Kidney (tissue), 14 donors: ENCODE measurements around the gene SNX9. TPM values are rescaled to one million over a fixed set of nuclear protein-coding genes. Genes with fewer than 3 reads are reported as not detected.

Experiments
- DNase-seq, 5 donors: peaks; one replicate each; pipeline ENCODE4 v3.0.0-alpha.2; 2013 to 2020
- FAIRE-seq: peaks from 2 replicates; lab custom pipeline; 2012; peaks lifted over from hg19 to GRCh38; lab: Jason Lieb, UNC
- H3K27ac ChIP-seq, 2 donors: one replicate each; pipeline ENCODE4 v1.7.0; 2013; ENCODE audit warnings: low read depth in 2 of 2, low read length in 2 of 2, inconsistent platforms in 1 of 2
- H3K27me3 ChIP-seq: one replicate; pipeline ENCODE4 v1.7.1; 2013; ENCODE audit warnings: low read length, inconsistent platforms; ENCODE audit not compliant: control insufficient read depth, insufficient read depth
- H3K36me3 ChIP-seq, 3 donors: one replicate each; pipeline versions ENCODE4 v1.7.0 to v1.7.1; 2013; ENCODE audit warnings: low read length in 3 of 3, control low read depth in 1 of 3, inconsistent platforms in 1 of 3; ENCODE audit not compliant: insufficient read depth in 3 of 3, control insufficient read depth in 2 of 3
- H3K4me1 ChIP-seq, 3 donors: one replicate each; pipeline versions ENCODE4 v1.7.0 to v1.7.1; 2013; ENCODE audit warnings: low read length in 3 of 3, inconsistent platforms in 1 of 3, low read depth in 1 of 3; ENCODE audit not compliant: control insufficient read depth in 2 of 3, insufficient read depth in 2 of 3
- H3K4me3 ChIP-seq, 3 donors: one replicate each; pipeline versions ENCODE4 v1.7.0 to v1.8.1; 2013; ENCODE audit warnings: low read length in 3 of 3, control low read depth in 1 of 3, inconsistent platforms in 1 of 3
- H3K9ac ChIP-seq, 3 donors: one replicate each; pipeline versions ENCODE4 v1.7.0 to v1.7.1; 2013; ENCODE audit warnings: low read length in 3 of 3, control low read depth in 1 of 3, inconsistent platforms in 1 of 3
- H3K9me3 ChIP-seq, 3 donors: one replicate each; pipeline versions ENCODE4 v1.7.0 to v1.7.1; 2013; ENCODE audit warnings: low read length in 3 of 3, control low read depth in 1 of 3, inconsistent platforms in 1 of 3; ENCODE audit not compliant: control insufficient read depth in 2 of 3, insufficient read depth in 1 of 3
- CTCF ChIP-seq: IDR thresholded peaks from 3 replicates; pipeline ENCODE4 v1.5.1; 2012; ENCODE audit warnings: mild to moderate bottlenecking, moderate library complexity, borderline replicate concordance; ENCODE audit not compliant: insufficient read depth; ENCODE audit errors: extremely low read depth
- intact Hi-C: fragments of 100-400 bp; cut with DNase I; formaldehyde crosslinking; loops from one replicate; pipeline ENCODE4 v1.11.1; 2022
- polyA plus RNA-seq: library from polyadenylated mRNA; stranded (reverse); fragments of 350-450 nt; fragmentation: Illumina TruSeq; extraction: RNeasy Lipid Tissue Mini Kit (QIAGEN cat#74804); gene quantifications from one replicate; pipeline ENCODE4 v1.2.3, GENCODE V29; 2014; ENCODE audit warnings: low read depth, low replicate concordance; ENCODE audit not compliant: insufficient read depth
- total RNA-seq: library from RNA; stranded (reverse); fragmentation: NEBNext Ultra II Directional; extraction: Animal tissue kit (Norgen Biotek cat#: 25700); gene quantifications from one replicate; pipeline ENCODE4 v1.2.1, GENCODE V29; 2021
- donor health status: control.
- donor health status: control.
- donor health status: control.
- donor health status: control.
- donor health status: control.
- donor health status: DM: yes; HTN: yes; CAD: no.
- donor health status: Normal renal cell carcinoma (clear cell type).

Gene SNX9
- total and polyA plus RNA-seq, 2 donors from 2014 or later: 25.2 to 49.3 TPM

- no peaks in the 10 kb centered on the region for H3K27me3 ChIP-seq
- H3K9ac ChIP-seq: no peak overlapping the region
Measured at GRCh38 chr6:157800420-157801237, 22.4 kb upstream of the SNX9 start.

GRCh38 chr6:157804448-157805327 lies 18.4 kb upstream of the SNX9 start:
- Histone ChIP-seq H3K4me1 (no peaks in the 10 kb centered on the region), H3K9ac (no peak overlapping the region), H3K36me3 (no peaks in the 10 kb centered on the region), H3K4me3 (no peak overlapping the region), H3K27me3 (no peaks in the 10 kb centered on the region), H3K9me3 (no peaks in the 10 kb centered on the region), H3K27ac (no peak overlapping the region)
- intact Hi-C loops: no loop called here
- TF ChIP-seq CTCF: no peak
- no peak for FAIRE-seq
- no peak for DNase-seq

More at GRCh38 chr6:157800420-157801237, 22.4 kb upstream of the SNX9 start:
- no peak for FAIRE-seq
- TF ChIP-seq CTCF: no peak
- DNase-seq: no peak
- no peak overlapping the region for H3K27ac ChIP-seq
- no peaks in the 10 kb centered on the region for H3K36me3 ChIP-seq
- no peaks in the 10 kb centered on the region for H3K4me1 ChIP-seq
- H3K9me3 ChIP-seq: no peaks in the 10 kb centered on the region
- H3K4me3 ChIP-seq: no peak overlapping the region
- intact Hi-C loops: no loop called here

GRCh38 chr6:157806131-157806855 lies 16.8 kb upstream of the SNX9 start:
- Histone ChIP-seq H3K9ac (no peak overlapping the region), H3K4me3 (no peak overlapping the region), H3K9me3 (no peaks in the 10 kb centered on the region), H3K4me1 (no peaks in the 10 kb centered on the region), H3K27ac (no peak overlapping the region), H3K36me3 (no peaks in the 10 kb centered on the region), H3K27me3 (no peaks in the 10 kb centered on the region)
- FAIRE-seq (no peak), DNase-seq (peak in 1 of 5 donors; percentile 43)
- intact Hi-C loops: no loop called here
- no peak for TF ChIP-seq CTCF
